KMS-11 (cell line): ENCODE results near the gene REPIN1.
A peak's percentile ranks its signal among the peaks of the same experiment; 100 is the strongest.

Source experiments
- H2AFZ ChIP-seq: fragments of 200-600 bp; sonication (generic); 2 replicates; pipeline ENCODE4 v1.6.1; 2016; ENCODE audit warnings: antibody characterized with exemption, mixed run types, low read depth
- H3K27ac ChIP-seq: fragments of 200-600 bp; sonication (generic); 2 replicates; pipeline ENCODE4 v1.6.1; 2016; ENCODE audit warnings: mild to moderate bottlenecking, mixed run types
- H3K27me3 ChIP-seq: fragments of 200-600 bp; sonication (generic); 2 replicates; pipeline ENCODE4 v1.6.1; 2017; ENCODE audit warnings: mild to moderate bottlenecking, low read depth, mixed run types, moderate library complexity; ENCODE audit not compliant: insufficient read depth
- H3K36me3 ChIP-seq: fragments of 200-600 bp; sonication (generic); 2 replicates; pipeline ENCODE4 v1.6.1; 2017; ENCODE audit warnings: mild to moderate bottlenecking, mixed run types; ENCODE audit not compliant: insufficient read depth
- H3K4me1 ChIP-seq: fragments of 200-600 bp; sonication (generic); 2 replicates; pipeline ENCODE4 v1.6.1; 2016; ENCODE audit warnings: mild to moderate bottlenecking, low read depth, mixed run types; ENCODE audit not compliant: poor library complexity, severe bottlenecking
- H3K4me2 ChIP-seq: fragments of 200-600 bp; sonication (generic); 2 replicates; pipeline ENCODE4 v1.7.0; 2016; ENCODE audit warnings: mild to moderate bottlenecking, mixed run types
- H3K4me3 ChIP-seq: fragments of 200-600 bp; sonication (generic); IDR thresholded peaks from 2 replicates; pipeline ENCODE4 v1.6.1; 2017; ENCODE audit warnings: low read depth, low read length, mixed read lengths; ENCODE audit not compliant: insufficient read depth
- H3K79me2 ChIP-seq: fragments of 200-600 bp; sonication (generic); 2 replicates; pipeline ENCODE4 v1.6.1; 2016; ENCODE audit warnings: low read depth, mixed run types; ENCODE audit not compliant: insufficient read depth
- H3K9ac ChIP-seq: fragments of 200-600 bp; sonication (generic); 2 replicates; pipeline ENCODE4 v1.6.1; 2016; ENCODE audit warnings: mild to moderate bottlenecking, mixed run types
- H4K20me1 ChIP-seq: fragments of 200-600 bp; sonication (generic); 2 replicates; pipeline ENCODE4 v1.6.1; 2016; ENCODE audit warnings: mild to moderate bottlenecking, mixed run types; ENCODE audit not compliant: insufficient read depth
- CTCF ChIP-seq: fragments of 200-600 bp; sonication (generic); conservative IDR thresholded peaks from 2 replicates; pipeline ENCODE4 v1.6.1; 2017; ENCODE audit warnings: low read depth, mild to moderate bottlenecking, antibody characterized with exemption, low read length, moderate library complexity, mixed read lengths

Gene REPIN1

GRCh38 chr7:150409300-150410030 lies 40.8 kb downstream of the REPIN1 start:
- Histone ChIP-seq H3K9ac (peak overlapping the region; percentile 8; the same call in 1 of the 2 replicates), H3K27me3 (no peaks in the 10 kb centered on the region), H3K36me3 (peaks cover 7% of the 10 kb centered on the region; the same call in 1 of the 2 replicates), H3K4me2 (peak overlapping the region; percentile 66), H2AFZ (no peak overlapping the region), H3K4me1 (peaks cover 60% of the 10 kb centered on the region), H3K4me3 (no peak overlapping the region), H4K20me1 (no peaks in the 10 kb centered on the region), H3K79me2 (peaks cover 45% of the 10 kb centered on the region), H3K27ac (peak overlapping the region; percentile 93)
- no peak for TF ChIP-seq CTCF

GRCh38 chr7:150410131-150410530 lies 41.5 kb downstream of the REPIN1 start:
- H3K79me2 ChIP-seq = peaks cover 42% of the 10 kb centered on the region
- no peak overlapping the region for H3K9ac ChIP-seq
- no peaks in the 10 kb centered on the region for H4K20me1 ChIP-seq
- peak overlapping the region; percentile 93; the same call in 1 of the 2 replicates for H3K27ac ChIP-seq
- TF ChIP-seq CTCF = no peak
- no peak overlapping the region for H3K4me3 ChIP-seq
- no peaks in the 10 kb centered on the region for H3K27me3 ChIP-seq
- no peak overlapping the region; the same call in 1 of the 2 replicates for H3K4me2 ChIP-seq
- peaks cover 7% of the 10 kb centered on the region; the same call in 1 of the 2 replicates for H3K36me3 ChIP-seq
- no peak overlapping the region for H2AFZ ChIP-seq
- peaks cover 67% of the 10 kb centered on the region for H3K4me1 ChIP-seq

- Histone ChIP-seq H3K4me3 (no peak overlapping the region), H3K9ac (no peak overlapping the region), H3K4me2 (no peak overlapping the region), H3K4me1 (peaks cover 74% of the 10 kb centered on the region), H2AFZ (no peak overlapping the region), H4K20me1 (no peaks in the 10 kb centered on the region), H3K27ac (peak overlapping the region; percentile 93; the same call in 1 of the 2 replicates), H3K36me3 (peaks cover 7% of the 10 kb centered on the region; the same call in 1 of the 2 replicates), H3K27me3 (no peaks in the 10 kb centered on the region), H3K79me2 (peaks cover 38% of the 10 kb centered on the region)
- no peak for TF ChIP-seq CTCF
Observed at GRCh38 chr7:150410680-150411346, 42.2 kb downstream of the REPIN1 start.

- Histone ChIP-seq H3K4me2 (no peak overlapping the region), H4K20me1 (no peaks in the 10 kb centered on the region), H3K4me3 (no peak overlapping the region), H3K36me3 (peaks cover 7% of the 10 kb centered on the region; the same call in 1 of the 2 replicates), H3K4me1 (peaks cover 79% of the 10 kb centered on the region), H3K27ac (no peak overlapping the region; the same call in 1 of the 2 replicates), H3K27me3 (no peaks in the 10 kb centered on the region), H2AFZ (no peak overlapping the region), H3K9ac (no peak overlapping the region), H3K79me2 (peaks cover 30% of the 10 kb centered on the region)
- TF ChIP-seq CTCF = no peak
Observed at GRCh38 chr7:150411606-150412005, 43.0 kb downstream of the REPIN1 start.
